ENCODE results near the gene PCDH15.

DNA sequence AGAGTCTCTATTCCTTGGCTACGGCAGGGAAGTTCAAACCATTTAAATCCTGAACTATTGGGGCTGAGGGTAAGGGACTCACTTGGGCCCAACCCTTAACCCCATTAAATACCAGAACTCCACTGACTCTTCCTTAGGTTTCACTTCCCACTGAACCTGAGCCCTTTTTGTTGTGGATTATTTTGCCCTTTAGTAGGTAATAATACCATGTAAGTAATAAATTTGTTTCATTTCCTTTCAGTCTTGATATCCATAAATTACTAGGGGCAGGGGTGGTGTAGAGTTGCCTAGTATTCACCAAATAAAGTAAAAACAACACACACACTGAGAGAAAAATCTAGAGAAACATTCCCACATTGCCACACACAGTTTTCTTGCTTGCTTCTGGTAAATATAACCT lies 352.0 kb downstream of the PCDH15 start:
- TF ChIP-seq, protein P1, sequence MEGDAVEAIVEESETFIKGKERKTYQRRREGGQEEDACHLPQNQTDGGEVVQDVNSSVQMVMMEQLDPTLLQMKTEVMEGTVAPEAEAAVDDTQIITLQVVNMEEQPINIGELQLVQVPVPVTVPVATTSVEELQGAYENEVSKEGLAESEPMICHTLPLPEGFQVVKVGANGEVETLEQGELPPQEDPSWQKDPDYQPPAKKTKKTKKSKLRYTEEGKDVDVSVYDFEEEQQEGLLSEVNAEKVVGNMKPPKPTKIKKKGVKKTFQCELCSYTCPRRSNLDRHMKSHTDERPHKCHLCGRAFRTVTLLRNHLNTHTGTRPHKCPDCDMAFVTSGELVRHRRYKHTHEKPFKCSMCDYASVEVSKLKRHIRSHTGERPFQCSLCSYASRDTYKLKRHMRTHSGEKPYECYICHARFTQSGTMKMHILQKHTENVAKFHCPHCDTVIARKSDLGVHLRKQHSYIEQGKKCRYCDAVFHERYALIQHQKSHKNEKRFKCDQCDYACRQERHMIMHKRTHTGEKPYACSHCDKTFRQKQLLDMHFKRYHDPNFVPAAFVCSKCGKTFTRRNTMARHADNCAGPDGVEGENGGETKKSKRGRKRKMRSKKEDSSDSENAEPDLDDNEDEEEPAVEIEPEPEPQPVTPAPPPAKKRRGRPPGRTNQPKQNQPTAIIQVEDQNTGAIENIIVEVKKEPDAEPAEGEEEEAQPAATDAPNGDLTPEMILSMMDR (conservative IDR thresholded peaks at IDR 0.05; ENCODE audit: low read depth, low read length), result no peak
- no peak for TF ChIP-seq EZH2 (IDR thresholded peaks at IDR 0.05; ENCODE audit: borderline replicate concordance, low read depth, low read length, poor library complexity, severe bottlenecking)

Measured in A673 (cell line).